Posterior vena cava (tissue), 2 donors: ENCODE measurements around the gene IDUA. TPM values are rescaled to one million over a fixed set of nuclear protein-coding genes. Genes with fewer than 3 reads are reported as not detected.
"Not testable (repeated sequence)": the region's sequence is repeated elsewhere in the genome, so short reads cannot be mapped to it uniquely, and the experiment has no call there.

ENCODE experiments used
- DNase-seq: peaks from one replicate; pipeline ENCODE4 v3.0.0-alpha.2; 2020; ENCODE audit warnings: low spot score
- intact Hi-C, 2 donors: fragments of 100-400 bp; cut with DNase I; formaldehyde crosslinking; loops; one replicate each; pipeline versions ENCODE4 v1.14.1 to v1.14.2; 2022 to 2023
- total RNA-seq, 2 donors: library from RNA; stranded (reverse); fragmentation: NEBNext Ultra II Directional; extraction: Animal tissue kit (Norgen Biotek cat#: 25700); gene quantifications; one replicate each; pipeline ENCODE4 v1.2.1, GENCODE V29; 2021
- donor health status: DM: yes; HTN: yes; CAD: no.
- donor health status: DM: yes; HTN: yes; CAD: no.

Gene IDUA
- total RNA-seq, 2 donors from 2014 or later: 19.0 to 29.0 TPM

DNA sequence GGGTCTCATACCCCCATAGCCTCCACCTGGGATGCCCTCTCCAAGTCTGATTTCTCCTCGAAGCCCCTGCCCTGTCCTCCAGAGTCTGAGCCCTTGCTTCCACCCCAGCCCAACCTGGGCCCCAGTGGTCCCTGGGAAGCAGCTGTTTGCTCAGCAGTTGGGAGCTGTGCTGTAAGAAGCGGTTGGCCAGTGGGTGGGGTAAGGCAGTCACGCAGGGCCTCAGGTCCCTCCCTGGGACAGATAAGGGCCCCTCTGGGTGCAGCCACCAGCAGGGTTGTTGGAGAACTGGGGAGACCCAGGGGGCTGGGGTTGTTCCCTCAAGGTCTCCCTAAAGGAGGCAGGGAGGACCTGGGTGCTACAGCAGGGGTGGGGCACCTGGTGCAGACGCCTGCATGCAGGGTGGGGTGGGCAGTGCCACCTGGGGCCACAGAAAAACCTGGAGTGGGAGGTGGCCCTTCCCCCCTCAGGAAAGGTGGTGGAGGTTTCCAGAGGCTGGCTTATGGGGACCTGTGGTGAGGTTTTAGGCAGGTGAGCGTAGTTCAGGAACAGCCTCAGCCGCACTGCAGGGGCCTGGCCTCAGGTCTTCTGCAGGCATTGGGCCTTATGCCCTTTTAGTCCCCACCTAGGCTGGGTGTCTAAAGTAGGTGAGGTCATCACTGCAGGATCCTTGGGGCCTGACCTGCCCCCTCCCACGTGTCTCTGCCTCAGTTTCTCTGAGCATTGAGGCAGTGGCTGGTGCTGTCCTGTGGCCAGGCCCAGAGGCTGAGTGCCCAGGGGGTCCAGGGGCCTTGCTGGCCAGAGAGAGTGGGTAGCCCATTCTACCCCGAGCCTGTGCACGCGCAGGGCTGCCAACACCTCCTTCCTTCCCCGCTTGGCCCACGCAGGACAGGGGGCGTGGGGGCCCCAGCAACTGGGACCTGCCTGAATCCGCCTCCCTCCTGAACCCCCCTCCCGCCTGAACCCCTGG, 9.5 kb downstream of the IDUA start:
- intact Hi-C loops: no loop called here
- DNase-seq: no peak

DNA sequence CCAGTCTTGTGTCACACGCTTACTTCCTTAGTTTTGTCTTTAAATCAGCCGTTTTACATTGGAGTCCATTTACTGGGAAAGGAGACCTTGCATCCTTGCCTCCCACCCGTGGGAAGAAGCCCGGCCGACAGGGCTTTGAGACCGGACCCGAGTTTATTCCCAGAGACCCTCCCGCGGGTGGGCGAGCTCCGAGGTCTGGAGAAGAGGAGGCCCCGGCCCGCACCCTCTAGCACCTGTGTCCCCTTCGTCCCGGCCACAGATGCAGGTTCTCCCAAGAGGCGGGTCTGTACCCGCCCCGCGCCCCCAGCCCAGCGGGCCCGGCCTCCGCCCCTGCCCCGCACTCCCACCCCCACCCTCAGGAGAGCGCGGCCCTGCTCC, 10.1 kb downstream of the IDUA start:
- intact Hi-C loops: no loop called here

DNA sequence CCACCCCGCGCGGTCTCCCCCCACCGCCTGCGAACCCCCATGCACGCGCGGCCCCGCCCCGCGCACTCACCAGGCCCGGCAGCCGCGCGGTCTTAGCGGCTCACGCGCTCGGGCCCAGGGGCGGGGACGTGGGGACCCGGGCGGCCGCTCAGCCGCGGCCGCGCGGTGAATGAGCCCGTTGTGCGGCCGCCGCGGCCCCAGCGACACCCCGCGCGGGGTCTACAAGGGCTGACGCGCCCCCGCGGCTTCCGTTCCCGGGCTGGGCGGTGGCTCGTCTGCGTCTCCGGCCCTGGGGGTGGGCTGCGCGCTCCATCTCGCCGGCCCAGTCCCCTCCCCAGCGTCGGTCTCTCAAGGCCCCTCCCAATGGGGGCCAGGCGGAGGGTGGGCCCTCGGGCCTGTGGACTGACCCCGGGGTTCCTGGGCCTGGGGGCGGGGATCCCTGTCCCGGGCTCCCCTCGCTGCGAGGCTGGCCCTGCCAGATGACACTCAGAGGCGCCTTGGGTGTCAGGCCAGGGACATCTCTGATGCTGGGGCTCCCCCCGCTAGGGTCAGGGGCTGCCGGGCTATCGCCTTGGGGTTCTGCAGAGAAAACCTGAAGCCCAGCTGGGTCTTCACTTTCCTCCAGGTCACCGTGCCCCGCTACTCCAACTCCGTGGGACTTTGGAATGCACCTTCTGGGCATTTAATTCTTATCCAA, 10.7 kb downstream of the IDUA start:
- intact Hi-C loops: no loop called here
- DNase-seq: no peak

More for the DNA sequence above, 10.1 kb downstream of the IDUA start:
- no peak for DNase-seq

DNA sequence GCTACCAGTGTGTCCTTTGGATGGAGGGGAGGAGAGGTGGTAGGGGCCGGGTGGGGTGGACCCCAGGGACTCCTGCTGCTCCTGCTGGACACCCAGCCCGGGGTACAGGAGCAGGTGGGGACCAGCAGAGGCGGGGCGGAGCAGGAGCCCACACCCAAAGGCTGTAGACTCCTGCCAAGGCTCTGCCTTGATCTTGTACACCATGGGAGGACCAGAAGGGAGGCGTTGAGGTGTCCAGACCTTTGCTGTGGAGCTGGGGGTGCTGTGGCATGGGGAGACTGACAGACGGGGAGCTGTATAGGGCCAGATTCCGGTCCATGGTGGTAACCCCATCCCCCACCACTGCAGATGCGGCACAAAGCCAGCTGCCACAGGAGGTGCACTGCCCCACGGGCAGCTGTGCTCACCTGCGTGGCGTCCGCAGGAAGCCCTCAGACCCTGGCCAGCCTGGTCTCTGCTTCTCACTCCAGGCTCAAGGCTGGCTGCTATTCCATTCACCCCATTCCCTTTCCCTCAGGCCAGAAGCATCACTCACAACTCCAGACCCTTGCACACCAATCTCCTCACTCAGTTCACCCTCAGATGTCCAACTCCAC, 11.3 kb downstream of the IDUA start:
- no peak for DNase-seq
- intact Hi-C loops: no loop called here

DNA sequence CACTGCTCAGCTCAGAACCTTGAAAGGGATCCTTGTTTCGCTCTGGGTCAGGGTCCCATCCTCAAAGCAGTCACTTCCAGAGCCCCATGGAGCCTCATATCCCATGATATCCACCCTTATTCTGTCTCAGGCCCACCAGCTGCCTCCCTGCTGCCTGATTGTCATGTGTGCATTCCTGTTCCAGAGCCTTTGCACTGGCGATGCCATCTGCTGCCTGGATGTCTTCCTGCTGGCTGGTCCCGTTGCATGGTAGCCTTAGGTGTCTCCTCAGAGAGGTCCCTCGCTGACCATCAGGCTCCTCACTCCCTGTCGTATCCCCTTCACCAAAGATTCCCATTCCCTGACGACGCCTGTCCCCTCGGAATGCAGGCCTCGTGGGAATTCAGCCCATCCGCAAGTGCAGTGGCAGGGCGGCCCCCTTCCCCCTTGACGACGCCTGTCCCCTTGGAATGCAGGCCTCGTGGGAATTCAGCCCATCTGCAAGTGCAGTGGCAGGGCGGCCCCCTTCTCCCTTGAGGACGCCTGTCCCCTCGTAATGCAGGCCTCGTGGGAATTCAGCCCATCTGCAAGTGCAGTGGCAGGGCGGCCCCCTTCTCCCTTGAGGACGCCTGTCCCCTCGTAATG, 12.5 kb downstream of the IDUA start:
- intact Hi-C loops: not testable (repeated sequence)

DNA sequence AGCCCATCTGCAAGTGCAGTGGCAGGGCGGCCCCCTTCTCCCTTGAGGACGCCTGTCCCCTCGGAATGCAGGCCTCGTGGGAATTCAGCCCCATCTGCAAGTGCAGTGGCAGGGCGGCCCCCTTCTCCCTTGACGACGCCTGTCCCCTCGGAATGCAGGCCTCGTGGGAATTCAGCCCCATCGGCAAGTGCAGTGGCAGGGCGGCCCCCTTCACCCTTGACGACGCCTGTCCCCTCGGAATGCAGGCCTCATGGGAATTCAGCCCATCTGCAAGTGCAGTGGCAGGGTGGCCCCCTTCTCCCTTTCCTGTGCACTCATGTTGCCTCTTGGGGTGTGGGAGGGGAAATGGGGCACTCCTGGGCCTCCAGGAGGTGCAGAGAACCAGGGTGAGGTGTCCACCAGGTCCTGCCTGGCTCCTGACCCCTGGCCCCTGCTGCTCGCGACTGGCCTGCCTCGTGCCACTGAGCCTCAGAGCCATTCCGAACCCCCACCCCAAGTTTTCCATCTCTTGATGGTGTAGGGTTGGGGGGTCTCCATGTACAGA, 13.1 kb downstream of the IDUA start:
- intact Hi-C loops: no loop called here
- no peak for DNase-seq

More for the DNA sequence above, 12.5 kb downstream of the IDUA start:
- DNase-seq: not testable (repeated sequence)

DNA sequence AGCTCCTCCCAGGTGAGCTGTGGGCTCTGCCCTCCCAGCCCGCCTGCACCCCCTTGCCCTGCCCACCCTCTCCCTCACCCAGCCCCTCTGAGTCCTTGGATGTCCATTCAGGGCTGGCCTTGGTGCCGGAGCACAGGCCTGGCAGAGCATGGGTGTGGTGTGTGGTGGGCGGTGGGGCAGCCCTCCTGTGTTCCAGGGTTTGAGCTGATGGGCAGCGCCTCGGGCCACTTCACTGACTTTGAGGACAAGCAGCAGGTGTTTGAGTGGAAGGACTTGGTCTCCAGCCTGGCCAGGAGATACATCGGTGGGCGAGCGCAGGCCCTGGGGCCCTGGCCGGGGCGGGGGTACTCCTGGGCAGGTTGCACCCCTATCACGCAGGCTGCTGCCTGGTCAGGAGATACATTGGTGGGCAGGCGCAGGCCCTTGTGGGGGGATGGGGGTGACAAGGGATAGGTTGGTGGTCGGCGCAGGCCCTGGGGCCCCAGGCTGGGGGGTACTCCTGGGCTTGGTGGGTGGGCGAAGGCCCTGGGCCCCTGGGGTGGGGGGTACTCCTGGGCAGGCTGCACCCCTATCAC, 13.9 kb downstream of the IDUA start:
- DNase-seq: no peak
- intact Hi-C loops: no loop called here

DNA sequence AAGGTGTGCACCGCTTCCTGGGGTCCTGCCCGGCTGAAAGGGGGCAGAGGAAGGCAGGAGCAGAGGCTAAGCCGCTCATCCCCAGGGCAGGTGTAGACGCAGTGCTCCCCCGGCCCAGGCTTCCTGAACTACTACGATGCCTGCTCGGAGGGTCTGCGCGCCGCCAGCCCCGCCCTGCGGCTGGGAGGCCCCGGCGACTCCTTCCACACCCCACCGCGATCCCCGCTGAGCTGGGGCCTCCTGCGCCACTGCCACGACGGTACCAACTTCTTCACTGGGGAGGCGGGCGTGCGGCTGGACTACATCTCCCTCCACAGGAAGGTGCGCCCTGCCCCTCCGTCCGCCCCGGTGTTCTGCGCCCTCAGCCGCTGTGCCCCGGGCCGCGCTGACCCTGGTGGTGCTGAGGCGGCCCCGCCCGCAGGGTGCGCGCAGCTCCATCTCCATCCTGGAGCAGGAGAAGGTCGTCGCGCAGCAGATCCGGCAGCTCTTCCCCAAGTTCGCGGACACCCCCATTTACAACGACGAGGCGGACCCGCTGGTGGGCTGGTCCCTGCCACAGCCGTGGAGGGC, 14.8 kb downstream of the IDUA start:
- intact Hi-C loops: no loop called here

DNA sequence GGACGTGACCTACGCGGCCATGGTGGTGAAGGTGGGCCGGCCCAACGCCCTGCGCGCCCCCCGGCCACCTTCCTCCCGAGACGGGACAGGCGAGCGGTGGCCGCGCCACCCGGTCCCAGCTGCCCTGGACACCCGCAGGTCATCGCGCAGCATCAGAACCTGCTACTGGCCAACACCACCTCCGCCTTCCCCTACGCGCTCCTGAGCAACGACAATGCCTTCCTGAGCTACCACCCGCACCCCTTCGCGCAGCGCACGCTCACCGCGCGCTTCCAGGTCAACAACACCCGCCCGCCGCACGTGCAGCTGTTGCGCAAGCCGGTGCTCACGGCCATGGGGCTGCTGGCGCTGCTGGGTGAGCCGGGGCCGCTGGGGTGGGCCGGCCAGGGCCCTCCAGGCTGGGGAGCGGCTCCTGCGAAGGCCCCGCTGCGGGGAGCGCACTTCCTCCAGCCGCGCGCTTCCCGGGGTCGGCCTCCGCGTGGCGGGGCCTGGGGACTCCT, 15.3 kb downstream of the IDUA start:
- no peak for DNase-seq
- intact Hi-C loops: no loop called here

More for the DNA sequence above, 14.8 kb downstream of the IDUA start:
- DNase-seq: no peak

DNA sequence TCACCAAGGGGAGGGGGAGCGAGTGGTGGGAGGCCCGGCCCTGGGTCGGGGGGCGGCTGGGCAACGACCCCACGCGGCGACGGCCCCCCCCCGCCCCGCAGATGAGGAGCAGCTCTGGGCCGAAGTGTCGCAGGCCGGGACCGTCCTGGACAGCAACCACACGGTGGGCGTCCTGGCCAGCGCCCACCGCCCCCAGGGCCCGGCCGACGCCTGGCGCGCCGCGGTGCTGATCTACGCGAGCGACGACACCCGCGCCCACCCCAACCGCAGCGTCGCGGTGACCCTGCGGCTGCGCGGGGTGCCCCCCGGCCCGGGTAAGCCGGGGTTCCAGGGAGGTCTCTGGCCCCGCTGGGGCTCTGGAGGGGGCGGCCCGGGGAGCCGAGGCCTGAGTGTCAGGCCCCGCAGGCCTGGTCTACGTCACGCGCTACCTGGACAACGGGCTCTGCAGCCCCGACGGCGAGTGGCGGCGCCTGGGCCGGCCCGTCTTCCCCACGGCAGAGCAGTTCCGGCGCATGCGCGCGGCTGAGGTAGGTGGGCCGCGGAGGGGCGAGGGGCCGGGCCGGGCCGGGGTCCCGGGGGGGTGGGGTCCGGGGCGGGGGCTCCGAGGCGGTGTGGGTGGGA, 15.9 kb downstream of the IDUA start:
- no peak for DNase-seq
- intact Hi-C loops: no loop called here

DNA sequence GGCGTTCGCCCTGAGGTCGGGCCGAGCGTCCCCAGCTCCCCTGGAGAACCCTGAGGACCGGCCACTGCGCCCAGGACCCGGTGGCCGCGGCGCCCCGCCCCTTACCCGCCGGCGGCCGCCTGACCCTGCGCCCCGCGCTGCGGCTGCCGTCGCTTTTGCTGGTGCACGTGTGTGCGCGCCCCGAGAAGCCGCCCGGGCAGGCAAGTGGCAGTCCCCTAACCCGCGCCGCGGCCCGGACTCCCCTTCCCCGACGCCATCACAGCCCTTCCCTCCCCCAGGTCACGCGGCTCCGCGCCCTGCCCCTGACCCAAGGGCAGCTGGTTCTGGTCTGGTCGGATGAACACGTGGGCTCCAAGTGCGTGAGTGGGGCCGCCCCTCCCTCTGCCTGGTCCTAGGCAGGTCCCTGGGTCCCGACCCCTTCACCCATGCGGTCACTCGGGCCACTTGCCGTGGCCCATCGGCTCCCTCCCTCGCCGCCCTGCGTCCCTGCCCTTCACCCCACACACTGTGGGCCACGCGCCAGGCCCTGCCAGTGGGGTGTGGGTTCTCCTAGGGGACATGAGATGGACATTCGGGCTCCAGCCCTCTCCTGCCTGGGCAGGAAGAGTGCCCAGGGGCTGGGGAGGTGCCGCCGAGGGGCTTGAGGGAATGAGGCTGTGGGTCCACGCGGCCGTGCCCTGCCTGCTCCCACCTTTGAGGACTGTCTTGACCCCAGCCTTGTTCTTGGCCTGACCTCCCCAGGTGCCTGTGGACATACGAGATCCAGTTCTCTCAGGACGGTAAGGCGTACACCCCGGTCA, 16.6 kb downstream of the IDUA start:
- DNase-seq: no peak
- intact Hi-C loops: no loop called here

DNA sequence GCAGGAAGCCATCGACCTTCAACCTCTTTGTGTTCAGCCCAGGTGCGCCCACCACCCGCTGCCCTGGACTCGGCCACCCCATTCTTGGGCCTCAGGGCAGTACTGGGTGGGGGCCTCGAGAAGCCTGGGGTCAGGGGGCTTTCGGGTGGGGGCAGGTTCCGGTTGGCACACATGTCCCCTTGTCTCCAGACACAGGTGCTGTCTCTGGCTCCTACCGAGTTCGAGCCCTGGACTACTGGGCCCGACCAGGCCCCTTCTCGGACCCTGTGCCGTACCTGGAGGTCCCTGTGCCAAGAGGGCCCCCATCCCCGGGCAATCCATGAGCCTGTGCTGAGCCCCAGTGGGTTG, 17.2 kb downstream of the IDUA start:
- intact Hi-C loops: no loop called here
- no peak for DNase-seq

DNA sequence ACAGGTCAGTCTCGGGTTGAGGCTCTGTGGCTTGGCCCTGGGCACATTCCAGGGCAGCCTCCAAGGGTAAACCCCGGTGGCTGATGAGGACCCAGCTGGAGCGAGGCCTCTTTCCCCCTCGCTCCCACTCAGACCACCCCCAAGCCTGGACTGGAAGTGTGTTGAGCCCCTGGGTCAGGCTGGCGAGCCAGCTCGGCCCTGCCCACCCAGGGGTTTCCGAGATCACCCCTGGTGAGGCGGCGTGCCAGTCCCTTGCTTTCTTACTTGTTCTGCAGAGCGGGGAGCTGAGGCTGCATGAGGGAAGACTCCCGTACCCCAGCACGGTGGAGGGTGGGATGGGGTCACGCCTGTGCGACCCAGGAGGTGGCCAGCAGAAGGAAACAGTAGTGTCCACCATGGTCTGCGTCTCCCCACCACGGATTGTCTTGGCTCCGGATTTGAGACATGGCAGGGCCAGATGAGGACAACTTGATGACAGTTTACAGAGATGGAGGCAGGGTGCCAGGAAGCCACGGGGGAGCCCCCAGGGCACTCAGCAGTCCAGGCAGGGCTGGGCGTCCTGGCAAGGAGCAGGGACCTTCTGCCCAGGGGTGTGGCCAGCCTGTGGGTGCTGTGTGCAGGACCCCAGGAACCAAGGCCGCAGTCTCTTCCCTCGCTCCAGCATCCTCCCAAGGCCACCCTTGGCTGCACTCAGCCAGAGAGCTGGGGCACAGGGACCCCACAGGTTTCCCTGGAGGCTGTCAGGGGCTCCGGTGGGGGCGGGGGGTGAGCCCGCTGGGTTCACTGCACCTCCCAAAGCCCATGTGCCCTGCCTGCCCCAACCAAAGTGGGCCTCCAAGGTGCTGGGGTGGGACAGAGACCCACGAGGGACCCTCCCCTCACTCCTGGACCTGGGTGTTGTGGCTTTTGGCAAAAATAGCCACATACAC, 18.0 kb downstream of the IDUA start:
- intact Hi-C loops: no loop called here
- DNase-seq: no peak

DNA sequence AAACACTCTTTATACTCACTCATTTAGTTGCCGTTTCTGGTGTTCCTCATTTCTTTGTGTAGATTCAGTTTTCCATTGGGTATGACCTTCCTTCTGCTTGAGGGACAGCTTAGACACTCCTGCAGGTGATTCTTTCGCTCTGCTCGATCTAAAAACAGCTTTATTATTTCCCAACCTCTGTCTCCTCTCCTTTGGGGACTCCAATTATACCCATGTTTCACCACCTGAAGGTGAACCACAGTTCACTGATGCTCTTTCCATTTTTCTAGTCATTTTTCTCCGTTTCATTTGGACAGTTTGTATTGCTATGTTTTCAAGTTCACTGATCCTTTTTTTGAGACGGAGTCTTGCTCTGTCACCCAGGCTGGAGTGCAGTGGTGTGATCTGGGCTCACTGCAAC, 20.0 kb downstream of the IDUA start:
- intact Hi-C loops: no loop called here
- DNase-seq: no peak

DNA sequence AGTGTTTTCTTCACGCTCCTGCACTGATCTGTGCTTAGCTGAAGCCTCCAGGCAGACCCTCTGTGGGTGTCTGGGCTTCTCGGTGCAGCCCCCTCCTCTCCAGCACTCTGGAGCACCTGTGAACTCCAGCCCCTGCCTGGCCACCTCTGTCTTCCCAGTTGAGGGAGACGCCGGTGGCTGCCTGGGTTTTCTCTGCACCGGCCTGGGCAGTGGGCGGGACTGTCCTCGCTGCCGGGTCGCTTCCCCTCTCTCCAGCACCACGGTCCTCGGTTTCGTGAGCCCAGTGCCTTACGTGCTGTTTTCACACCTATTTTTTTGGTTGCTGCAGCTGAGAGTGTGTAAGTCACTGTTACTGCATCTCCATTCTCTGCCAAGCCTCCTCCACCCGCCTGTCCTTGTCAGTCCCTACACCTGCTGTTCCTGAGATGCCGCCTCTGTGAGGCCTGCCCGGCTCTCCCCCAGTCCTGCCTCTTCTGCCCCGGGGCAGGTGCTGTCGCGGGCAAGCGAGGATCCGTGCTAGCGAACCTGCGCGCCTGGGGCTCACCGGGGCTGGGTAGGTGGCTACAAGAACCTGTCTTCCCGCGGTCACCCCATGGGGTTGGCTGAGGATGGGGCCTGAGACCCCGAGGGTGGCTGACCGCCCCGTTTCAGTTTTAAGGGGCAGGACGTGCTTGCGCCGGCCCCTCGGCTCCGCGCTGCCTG, 22.1 kb downstream of the IDUA start:
- no peak for DNase-seq
- intact Hi-C loops: loop anchor here in 1 of 2 donors (2.0 kb wide), 1 partner anchor 72 kb away; no protein-coding TSS in a partner anchor
